NCI-H82 treated with DMSO at 0.1 percent for 48 hours (cell line): Measurements from ENCODE around the gene PDE3A.
"Not testable (repeated sequence)": the region's sequence is repeated elsewhere in the genome, so short reads cannot be mapped to it uniquely, and the experiment has no call there.

Experiments used
- DNase-seq: peaks from one replicate; lab custom pipeline; 2025; ENCODE audit not compliant: unreplicated experiment; lab: John Stamatoyannopoulos, UW

PDE3A gene

DNA sequence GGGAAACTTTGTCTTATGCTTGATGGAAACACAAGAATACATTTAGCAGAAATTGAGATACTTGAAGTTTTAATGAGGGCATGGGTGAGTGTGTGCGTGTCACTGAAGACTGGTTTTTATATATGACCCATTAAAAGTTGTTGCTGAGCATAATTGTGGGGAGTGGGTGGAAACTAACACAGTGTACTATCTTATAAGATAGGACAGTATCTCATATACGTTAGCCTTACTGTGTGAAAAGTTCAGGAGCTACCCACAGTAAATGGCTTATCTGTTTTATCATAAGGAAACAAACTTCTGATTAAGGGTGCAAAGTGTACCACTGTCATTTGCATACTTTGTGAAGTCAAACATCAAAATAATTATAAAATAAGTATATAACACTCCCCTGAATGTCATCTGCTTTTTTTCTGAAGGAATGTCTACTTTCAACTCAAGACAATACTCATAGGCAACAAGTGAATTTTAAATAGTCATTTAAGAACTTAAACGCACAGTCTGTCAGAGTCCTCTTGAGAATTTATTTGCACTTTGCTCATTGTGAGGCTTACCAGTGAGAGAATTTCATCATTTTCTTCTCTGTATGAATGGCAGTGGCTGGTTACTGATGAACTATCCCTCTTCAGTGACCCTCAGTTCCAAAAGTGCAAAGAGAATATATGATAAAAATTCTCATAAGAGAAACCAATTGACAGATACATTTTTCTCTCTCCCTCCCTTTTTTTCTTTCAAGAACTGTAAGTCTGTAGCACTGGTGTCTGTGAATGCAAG is 4.2 kb downstream of the PDE3A start:
- DNase-seq, result no peak

DNA sequence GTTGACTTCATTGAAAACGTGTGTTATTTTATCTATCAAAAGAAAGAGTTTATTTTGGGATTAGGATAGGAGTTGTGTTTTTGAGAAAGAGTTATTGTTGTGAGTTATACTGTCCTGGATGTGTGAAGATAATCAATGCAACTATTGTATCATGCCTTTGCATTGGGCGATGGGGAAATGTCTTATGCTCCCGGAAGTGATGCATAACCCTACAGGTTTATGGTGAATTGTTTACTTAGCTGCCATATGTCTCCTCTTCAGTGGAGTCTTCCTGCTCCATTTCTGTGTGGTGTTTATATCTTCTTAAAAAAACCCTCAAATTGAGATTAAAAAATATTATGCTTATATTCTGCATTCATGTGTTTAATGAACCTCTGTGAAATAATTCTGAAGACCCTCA is 6.5 kb downstream of the PDE3A start:
- DNase-seq, result no peak

DNA sequence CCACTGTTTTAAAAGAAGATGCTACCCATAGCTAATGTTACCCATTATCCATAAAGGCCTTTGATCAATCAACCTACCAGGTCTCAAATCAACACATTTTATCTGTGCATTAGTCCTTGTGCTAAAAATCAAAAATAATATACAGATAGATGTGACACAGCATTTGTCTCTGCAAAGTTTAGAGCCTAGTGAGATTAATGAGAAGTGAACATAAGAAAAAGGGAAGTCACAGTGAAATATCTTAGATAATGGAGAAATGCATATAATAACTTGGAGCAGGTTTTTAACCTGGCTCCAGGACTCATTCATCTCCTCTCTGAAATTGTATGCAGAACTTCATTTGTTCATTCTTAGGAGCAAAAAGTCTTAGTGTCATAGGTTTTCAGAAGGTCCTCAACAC is 7.2 kb downstream of the PDE3A start:
- DNase-seq, result no peak

DNA sequence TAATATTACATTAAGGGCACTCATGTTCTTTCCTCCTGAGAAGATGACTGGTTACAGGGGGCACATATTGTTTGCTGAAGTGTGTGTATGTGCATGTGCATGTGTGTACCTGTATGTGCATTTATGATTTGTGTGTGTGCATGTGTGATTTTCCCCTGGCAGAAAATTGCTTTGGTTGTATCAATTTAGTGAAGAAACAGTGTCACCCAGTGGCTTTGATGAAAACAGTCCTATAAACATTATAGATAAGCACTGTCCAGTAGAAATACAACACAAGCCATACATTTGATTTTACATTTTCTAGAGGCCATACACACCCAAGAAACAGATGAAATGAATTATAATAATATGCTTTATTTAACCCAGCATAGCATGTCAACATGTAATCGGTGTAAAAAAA is 8.6 kb downstream of the PDE3A start:
- DNase-seq, result peak; percentile 9

DNA sequence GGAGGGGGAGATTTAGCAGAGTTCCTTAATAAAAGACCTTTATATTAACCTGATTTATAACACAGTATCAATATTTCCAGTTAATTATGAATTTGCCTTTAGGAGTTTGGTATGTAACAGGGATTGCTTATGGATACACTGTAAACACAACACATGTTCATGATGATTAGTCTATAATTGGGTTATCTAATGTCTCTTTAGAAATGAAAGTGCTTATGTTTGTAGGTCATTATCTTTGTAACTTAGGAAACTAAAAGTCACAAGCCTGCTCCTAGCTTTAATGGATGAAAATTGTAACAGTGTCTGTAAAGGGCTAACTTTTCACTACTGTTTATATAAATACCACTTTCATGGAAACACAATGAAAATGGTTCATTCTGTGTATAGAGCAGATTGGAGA is 9.4 kb downstream of the PDE3A start:
- no peak for DNase-seq

DNA sequence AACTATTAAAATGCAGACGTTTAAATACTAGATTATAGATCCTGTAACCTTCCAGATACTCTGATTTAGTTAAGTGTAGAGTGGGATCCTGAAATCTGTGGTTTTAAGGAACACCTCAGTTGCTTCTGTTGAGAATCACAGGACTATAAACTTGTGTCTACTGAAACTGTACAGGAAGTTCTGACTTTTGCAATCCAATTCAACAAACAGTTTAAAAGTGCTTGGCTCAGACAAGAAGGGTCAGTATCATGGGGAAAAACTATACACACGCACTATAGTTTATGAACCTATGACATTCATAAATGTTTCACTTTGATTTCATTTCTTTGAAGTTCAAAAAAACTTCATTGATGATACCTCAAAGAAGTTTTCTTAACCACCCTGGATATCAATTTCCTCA is 13.8 kb downstream of the PDE3A start:
- DNase-seq, result no peak

DNA sequence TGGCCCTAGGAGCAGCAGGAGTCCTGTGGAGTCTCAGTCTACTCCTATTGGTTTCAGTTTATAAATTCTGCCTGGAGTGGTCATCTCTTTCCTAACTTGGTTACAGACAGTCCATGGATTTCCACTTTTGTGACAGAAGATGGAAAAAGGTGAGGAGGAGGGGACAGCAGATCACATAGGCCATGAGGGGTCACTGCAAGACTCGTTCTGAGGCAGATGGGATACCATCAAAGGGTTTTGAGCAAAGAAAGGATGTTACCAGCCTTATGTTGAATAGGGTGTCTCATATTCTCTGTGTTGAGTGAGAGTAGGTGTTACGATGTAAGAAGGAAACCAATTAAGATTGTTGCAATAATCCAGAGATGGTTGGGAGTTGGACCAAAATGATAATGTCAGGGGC is 15.3 kb downstream of the PDE3A start:
- DNase-seq, result no peak

DNA sequence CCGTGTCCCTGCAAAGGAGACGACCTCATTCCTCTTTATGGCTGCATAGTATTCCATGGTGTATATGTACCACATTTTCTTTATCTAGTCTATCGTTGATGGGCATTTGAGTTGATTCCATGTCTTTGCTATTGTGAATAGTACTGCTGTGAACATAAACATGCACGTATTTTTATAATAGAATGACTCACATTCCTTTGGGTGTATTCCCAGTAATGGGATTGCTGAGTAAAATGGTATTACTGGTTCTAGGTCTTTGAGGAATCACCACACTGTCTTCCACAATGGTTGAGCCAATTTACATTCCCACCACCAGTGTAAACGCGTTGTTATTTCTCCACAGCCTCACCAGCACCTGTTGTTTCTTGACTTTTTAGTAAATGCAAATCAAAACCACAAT is 16.5 kb downstream of the PDE3A start:
- not testable (repeated sequence) for DNase-seq

DNA sequence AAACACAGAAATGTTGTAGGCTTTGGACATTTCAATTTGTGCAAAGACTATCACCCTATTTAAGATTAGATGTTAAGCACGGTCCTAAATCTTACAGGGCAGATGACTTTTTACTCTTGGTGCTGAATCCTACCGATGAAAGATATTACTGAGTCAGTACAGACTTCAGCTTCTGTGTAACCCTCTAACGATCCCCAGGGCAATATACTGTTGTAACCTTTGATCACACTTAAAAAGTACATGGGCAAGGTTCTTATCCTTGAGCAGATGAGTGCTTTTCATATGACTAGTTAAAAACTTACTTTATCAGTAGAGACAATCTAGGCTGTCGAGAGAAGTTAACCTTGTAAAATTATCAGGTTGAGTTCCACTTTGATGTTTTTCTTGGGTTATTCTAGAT is 22.5 kb downstream of the PDE3A start:
- no peak for DNase-seq

DNA sequence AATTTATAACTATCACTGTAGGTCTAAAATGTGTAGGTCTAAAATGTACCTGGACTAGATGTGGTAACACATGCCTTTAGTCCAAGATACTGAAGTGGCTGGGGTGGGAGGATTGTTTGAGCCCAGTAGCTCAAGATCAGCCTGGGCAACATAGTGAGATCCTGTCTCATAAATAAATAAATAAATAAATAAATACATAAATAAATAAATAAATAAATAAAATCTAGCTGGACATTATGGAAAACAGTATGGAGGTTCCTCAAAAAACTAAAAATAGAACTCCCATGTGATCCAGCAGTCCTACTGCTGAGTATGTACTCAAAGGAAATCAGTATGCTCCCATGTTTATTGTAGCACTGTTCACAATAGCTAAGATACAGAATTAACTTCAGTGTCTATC is 24.0 kb downstream of the PDE3A start:
- DNase-seq, result no peak

DNA sequence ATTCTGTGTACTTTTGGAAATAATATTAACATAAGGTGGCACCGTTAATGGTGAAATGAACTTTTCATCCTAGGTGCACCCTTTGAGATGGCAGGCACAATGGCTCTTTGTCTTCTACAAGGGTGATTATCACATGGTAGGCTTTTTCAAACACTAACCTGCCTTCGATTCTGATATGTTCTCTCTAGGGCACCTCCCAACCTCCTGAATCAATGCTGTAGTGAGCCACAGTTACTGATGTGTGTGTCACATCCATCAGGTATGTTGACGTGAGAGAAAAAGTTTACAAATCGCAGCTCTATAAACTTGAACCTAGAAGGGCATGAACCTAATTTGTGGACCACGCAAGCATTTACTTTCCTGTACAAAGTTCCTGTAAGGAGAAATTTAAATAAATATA is 25.4 kb downstream of the PDE3A start:
- DNase-seq, result no peak

DNA sequence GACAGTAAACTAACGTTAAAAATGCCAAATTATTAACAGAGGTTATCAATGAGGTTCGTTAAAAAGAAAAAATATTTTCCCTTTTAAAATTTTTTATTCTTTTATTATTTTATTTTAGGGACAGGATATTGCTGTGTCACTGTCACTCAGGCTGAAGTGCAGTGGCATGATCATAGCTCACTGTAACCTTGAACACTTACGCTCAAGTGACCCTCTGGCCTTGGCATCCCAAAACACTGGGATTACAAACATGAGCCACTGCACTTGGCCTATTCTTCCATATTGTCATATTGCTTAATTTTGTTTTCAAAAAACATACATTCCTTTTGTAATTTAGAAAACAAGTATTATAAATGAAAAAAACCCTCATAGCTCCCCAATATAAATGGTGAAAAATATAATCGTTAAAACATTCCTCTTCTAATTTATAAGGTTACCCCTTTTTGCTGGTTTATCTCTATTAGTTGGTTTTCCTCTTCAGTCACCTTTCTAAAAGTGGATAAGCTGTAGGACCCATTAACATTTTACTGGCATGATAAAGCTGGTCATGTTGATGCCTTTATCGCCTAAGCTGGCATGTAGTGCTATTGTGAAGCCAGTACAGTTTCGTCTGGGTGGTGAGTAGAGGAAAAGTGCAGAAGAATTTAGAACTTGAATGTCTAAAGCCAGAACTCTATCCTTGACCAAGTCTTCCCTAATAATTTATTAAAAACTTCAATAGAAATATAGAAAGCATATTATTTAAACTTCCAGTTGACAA is 27.6 kb downstream of the PDE3A start:
- no peak for DNase-seq

DNA sequence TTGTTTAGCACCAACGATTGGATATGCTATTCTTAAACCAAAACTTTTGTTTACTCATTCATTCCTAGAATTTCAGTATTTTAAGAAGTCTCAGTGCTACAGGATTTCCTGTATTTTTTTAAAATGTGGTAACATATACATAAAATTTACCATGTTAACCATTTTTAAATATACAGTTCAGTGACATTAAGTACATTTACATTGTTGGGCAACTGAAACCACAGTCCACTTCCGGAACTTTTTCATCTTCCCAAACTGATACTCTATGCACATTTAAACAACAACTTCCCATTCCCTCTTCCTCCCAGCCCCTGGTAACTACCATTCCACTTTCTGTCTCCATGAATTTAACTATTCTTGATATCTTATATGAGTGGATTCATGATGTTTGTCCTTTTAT is 30.3 kb downstream of the PDE3A start:
- DNase-seq, result no peak

DNA sequence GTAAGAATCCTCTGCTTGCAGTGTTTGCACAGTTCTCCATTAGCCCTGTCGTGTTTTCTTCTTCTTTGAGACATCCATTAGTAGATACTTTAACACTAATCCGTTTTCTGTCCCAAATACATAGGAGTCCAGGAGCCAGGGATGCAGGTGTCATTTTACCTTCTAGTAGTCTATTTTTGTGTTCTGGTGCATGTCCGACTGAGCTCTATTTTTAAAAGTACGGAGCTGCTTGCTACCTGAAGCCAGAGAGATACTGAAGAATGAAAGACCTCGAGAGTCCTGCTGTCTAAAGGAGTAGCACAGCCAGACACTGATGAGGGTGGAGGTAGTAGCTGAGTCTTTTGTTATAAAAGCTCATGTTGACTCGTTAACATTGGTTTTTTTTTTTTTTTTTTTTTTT is 31.7 kb downstream of the PDE3A start:
- DNase-seq, result no peak

DNA sequence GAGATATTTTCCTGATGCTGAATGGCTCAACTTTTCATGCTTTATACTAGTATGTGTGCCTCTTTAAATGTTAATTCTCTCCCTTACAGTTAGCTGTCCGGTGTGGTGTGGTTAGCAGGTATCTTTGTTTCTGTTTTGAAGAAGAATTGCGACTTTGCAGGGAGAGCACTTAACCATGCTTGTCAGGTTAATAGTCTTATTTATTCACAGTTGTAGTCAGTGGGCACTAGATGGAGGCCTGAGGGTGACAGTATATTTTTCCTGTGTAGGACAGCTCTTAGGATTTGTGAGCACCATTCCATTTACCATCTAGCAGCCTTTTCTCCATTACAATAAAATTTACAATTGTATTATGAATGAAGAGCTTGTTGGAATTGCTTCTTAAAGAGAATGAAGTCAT is 34.9 kb downstream of the PDE3A start:
- no peak for DNase-seq

DNA sequence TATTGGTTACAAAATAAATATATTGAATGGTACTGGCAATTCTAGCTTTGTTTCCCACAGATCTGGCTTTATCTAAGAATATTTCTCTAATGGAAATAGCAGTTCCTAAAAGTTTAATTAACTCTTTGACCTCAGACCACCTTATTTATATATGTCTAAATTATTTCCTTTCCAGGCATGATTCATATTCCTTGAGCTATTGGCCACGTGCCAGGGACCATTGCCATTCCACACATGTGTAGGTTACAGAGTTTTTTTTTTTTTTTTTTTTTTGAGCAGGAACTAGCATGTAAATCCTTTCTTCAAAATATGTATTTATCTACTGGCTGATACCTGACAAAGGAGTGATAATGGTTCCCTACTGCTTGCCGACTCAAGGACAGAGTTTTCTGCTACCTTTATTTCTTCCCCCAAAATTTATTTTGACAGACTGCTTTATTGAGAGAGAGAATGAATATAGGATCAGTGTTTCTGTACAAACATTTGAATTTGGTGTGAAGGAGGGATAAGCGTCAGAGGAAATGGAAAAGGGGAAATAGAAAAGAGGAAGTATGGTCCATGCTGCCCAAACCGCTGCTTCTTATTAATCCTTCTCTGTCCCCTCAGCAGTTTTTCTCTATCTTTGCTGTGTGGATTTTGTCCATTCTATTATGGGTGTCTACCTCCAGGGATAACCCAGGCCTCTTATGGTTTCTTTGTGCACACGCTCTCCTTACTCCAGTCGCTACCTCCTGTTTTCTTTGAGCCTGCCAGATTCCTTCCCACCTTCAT is 36.4 kb downstream of the PDE3A start:
- DNase-seq, result no peak

DNA sequence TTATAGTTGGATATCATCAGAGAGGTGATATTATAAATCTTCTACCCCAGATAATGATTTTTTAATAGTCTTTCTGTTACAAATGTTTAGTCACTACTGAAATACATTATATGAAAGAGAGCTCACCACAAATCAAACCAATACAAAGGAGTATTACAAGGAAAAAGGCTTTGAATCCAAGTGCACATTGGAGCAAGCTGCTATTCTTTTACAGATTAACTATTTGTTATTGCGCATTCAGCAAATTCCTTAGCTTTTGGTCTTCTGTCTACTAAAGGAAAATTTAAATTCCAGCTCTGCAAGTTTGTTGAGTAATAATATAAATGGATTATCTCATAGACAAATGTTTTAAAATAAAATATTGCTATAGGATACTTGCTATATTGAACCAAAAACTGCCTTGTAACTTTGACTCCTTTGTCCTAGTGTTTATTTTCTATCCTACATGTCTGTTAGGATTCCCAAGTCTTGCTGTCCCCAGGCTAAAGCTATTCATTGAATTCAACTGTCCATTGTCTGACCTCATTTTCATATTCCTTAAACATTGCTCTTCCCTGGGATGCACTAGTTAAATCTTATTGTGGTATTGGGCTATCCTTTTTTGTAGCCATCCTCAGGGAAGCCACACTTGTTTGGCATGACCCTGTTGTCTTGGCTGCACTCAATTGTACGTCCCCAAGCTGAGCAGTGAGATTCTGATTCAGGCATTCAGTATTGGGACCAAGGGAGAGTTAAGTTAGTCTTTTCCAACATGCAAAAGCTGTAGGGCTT is 41.5 kb downstream of the PDE3A start:
- DNase-seq, result no peak

DNA sequence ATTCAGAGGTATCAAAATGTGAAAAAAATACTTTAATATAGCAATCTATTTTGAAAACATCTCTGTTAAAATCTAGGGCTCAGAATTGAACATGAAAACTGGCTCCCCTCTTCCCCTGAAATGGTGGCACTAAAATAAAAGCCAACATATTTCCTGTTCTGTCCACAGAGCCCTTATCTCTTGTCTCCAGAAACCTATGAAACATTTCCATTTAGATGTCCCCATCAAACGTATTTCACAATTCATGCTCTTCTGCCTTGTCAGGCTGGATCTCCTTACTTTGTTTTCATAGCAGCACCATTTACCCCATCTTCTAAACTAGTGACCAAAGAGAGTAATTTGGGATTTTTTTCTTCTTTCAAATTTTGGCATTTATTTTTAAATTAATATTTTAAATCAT is 42.4 kb downstream of the PDE3A start:
- no peak for DNase-seq

DNA sequence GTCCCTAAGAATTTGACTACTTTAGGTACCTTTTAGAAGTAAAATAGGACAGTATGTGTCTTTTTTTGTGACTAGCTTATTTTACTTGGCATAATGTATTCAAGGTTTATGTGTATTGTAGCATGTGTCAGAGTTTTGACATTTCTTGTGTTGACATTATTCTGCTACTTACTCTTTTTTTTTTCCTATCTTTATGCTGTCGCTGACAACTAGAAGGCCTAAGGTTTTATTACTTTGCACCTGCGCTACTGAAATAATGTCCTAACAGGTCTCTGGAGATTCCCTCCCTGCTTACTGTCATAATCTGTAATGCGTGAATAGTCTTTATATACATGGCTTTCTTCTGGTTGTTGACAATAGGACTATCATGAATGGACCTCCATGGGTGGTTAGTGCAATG is 43.0 kb downstream of the PDE3A start:
- DNase-seq, result no peak

DNA sequence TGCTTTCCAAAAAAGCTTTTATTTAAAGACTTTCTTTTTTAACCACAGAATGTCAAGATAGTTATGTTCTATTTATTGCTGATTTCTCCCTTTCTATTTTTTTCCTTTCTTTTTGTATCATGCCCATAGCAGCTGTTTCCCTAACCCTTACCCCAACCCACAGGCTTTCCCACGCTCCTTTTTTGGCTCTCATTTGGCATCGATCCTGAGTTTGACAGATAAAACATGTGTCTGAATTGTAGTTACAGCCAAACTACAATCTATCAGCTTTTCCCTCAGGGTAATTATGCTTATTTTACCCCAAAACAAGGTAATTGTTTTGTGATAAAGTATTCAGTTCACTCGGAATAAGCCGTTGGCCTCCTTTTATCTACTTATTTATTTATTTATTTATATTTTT is 46.7 kb downstream of the PDE3A start:
- DNase-seq, result no peak

DNA sequence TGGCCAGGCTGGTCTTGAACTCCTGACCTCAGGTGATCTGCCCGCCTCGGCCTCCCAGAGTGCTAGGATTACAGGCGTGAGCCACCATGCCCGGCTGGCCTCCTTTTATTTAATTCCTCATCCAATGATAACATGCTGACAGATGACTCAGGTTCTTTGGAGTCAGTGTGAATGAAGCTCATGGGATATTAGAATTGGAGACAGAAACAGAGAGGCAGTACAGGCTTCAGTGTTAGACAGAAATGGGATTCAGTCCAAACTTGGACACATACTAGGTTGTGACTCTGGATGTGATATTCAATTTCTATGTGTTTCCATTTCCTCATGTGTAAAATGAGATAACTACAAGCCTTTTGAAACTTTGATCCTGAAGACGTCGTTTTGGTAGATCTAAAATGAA is 47.3 kb downstream of the PDE3A start:
- DNase-seq, result no peak
